ENCODE results near the gene MOB3B.
A peak's percentile ranks its signal among the peaks of the same experiment; 100 is the strongest.

The MOB3B gene

DNA sequence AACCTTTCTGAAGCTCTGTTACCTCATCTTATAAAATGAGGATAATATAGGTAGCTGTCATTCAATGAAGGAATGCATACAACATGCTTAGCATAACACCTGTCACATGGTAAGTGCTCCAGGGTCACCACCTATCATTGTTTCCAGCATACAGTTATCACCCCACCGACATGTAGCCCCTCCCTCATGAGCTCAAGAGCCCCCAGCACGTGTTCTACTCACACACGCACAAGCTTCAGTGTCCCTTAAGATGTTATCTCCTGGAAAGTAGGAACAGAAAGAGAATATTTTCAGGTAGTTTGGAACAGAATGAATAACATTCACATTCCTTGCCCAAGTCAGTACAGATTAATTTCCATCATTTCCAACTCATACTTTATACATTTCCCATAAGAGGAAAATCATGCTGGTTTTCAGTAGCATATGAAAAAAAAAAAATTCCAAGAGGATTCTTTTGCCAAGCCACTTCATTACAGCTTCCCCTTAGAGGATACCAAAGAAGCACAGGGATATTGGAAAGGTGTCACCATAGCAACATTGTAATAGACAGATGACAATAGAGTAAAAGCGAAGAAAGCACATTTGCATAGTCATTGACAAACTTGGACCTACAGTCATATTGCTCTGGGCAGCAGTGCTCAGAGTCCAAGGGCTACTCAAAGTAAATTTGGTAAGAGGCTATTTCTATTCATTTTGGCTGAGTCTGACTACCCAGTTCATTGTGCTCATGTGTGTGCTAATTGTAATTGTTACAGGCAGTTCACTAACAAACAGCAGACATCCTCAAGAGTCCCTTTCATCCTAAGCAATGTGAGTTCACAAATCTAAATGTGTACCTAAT is 1.5 kb upstream of the MOB3B start:
- ChIA-PET POLR2A (interaction anchor here (1.0 kb wide), 1 partner anchor 198 kb away, joined by 4 read pairs; no protein-coding TSS in a partner anchor), CTCF (interaction anchor here (0.6 to 5.9 kb wide), 7 partner anchors 9 to 319 kb away, joined by 3 to 52 read pairs (median 5); partner anchors contain the start of gene EQTN)
- H3K27ac ChIP-seq (ENCODE audit: extremely low read depth, low read depth, low read length): no peak overlapping the region
- no peaks in the 10 kb centered on the region for H3K9me3 ChIP-seq (ENCODE audit: control insufficient read depth, insufficient read depth, low read depth, low read length)
- no peak for TF ChIP-seq ZEB2 (tag by site-specific recombination; IDR thresholded peaks at IDR 0.05)
- no peak for TF ChIP-seq ZNF18 (tag by site-specific recombination; IDR thresholded peaks at IDR 0.05)
- TF ChIP-seq ZNF473 (tag by site-specific recombination; IDR thresholded peaks at IDR 0.05): no peak
- no peak for TF ChIP-seq ZNF280C (tag by site-specific recombination; IDR thresholded peaks at IDR 0.05)
- TF ChIP-seq ZNF544 (tag by site-specific recombination; IDR thresholded peaks at IDR 0.05): no peak
- TF ChIP-seq ZNF37A (tag by site-specific recombination; IDR thresholded peaks at IDR 0.05): no peak
- TF ChIP-seq BCL11B (tag by site-specific recombination; IDR thresholded peaks at IDR 0.05; ENCODE audit: low read depth): no peak
- TF ChIP-seq ZNF266 (tag by site-specific recombination; IDR thresholded peaks at IDR 0.05; ENCODE audit: low read depth): no peak
- TF ChIP-seq, protein P1, sequence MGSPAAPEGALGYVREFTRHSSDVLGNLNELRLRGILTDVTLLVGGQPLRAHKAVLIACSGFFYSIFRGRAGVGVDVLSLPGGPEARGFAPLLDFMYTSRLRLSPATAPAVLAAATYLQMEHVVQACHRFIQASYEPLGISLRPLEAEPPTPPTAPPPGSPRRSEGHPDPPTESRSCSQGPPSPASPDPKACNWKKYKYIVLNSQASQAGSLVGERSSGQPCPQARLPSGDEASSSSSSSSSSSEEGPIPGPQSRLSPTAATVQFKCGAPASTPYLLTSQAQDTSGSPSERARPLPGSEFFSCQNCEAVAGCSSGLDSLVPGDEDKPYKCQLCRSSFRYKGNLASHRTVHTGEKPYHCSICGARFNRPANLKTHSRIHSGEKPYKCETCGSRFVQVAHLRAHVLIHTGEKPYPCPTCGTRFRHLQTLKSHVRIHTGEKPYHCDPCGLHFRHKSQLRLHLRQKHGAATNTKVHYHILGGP (tag by site-specific recombination; IDR thresholded peaks at IDR 0.05): no peak
- TF ChIP-seq ZNF24 (tag by site-specific recombination; IDR thresholded peaks at IDR 0.05): no peak
- no peak for TF ChIP-seq ZNF514 (tag by site-specific recombination; IDR thresholded peaks at IDR 0.05)
- no peak for TF ChIP-seq ZXDB (tag by site-specific recombination; IDR thresholded peaks at IDR 0.05)
- TF ChIP-seq REPIN1 (tag by site-specific recombination; IDR thresholded peaks at IDR 0.05; ENCODE audit: low read depth): no peak
- no peak for TF ChIP-seq HOXA7 (CRISPR knock-in tag; IDR thresholded peaks at IDR 0.05; ENCODE audit: borderline replicate concordance)
- TF ChIP-seq GLIS2 (tag by site-specific recombination; IDR thresholded peaks at IDR 0.05): no peak
- TF ChIP-seq, protein P2, sequence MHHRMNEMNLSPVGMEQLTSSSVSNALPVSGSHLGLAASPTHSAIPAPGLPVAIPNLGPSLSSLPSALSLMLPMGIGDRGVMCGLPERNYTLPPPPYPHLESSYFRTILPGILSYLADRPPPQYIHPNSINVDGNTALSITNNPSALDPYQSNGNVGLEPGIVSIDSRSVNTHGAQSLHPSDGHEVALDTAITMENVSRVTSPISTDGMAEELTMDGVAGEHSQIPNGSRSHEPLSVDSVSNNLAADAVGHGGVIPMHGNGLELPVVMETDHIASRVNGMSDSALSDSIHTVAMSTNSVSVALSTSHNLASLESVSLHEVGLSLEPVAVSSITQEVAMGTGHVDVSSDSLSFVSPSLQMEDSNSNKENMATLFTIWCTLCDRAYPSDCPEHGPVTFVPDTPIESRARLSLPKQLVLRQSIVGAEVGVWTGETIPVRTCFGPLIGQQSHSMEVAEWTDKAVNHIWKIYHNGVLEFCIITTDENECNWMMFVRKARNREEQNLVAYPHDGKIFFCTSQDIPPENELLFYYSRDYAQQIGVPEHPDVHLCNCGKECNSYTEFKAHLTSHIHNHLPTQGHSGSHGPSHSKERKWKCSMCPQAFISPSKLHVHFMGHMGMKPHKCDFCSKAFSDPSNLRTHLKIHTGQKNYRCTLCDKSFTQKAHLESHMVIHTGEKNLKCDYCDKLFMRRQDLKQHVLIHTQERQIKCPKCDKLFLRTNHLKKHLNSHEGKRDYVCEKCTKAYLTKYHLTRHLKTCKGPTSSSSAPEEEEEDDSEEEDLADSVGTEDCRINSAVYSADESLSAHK (tag by site-specific recombination; IDR thresholded peaks at IDR 0.05): no peak
- H3K36me3 ChIP-seq (ENCODE audit: control insufficient read depth in 2 of 2, insufficient read depth in 1 of 2, low read length in 2 of 2): no peaks in the 10 kb centered on the region
- no peak overlapping the region for H3K4me3 ChIP-seq (ENCODE audit: low read depth, low read length)
- H3K4me1 ChIP-seq (ENCODE audit: control insufficient read depth, insufficient read depth, low read length): no peaks in the 10 kb centered on the region

DNA sequence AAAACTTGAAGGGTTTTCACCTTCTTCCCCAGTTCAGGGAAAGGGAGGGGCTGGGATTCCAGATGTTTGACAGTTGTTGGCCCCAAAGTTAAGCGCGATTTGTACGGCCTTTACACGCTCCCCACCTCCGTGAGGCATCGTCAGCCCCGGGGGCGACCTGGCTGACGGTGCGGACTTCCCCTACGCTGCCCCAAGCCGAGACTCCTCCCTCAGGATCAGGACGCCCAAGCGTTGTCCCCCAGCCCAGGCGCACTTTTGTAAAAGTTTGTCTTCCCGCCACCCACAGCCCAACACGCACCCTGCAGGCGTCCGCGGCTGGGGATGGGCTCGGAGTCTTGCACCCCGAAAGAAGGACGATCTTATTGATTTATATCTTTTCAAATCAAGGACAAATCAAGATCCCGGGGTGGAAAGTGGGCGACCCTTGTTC is 713 bp downstream of the MOB3B start:
- no peaks in the 10 kb centered on the region for H3K9me3 ChIP-seq (ENCODE audit: control insufficient read depth, insufficient read depth, low read depth, low read length)
- no peaks in the 10 kb centered on the region for H3K4me1 ChIP-seq (ENCODE audit: control insufficient read depth, insufficient read depth, low read length)
- ChIA-PET POLR2A (no interaction called here), CTCF (interaction anchor here (0.6 to 5.9 kb wide), 10 partner anchors 11 to 245 kb away, joined by 3 to 52 read pairs (median 4); no protein-coding TSS in a partner anchor)
- peak overlapping the region; percentile 85 for H3K27ac ChIP-seq (ENCODE audit: extremely low read depth, low read depth, low read length)
- H3K4me3 ChIP-seq (ENCODE audit: low read depth, low read length): peak overlapping the region; percentile 75
- no peaks in the 10 kb centered on the region for H3K36me3 ChIP-seq (ENCODE audit: control insufficient read depth in 2 of 2, insufficient read depth in 1 of 2, low read length in 2 of 2)
- TF ChIP-seq ZNF214 (tag by site-specific recombination; IDR thresholded peaks at IDR 0.05; ENCODE audit: borderline replicate concordance) (no peak), GLIS2 (tag by site-specific recombination; IDR thresholded peaks at IDR 0.05) (peak; percentile 29; the same call in 1 of the 2 replicates), ZNF311 (tag by site-specific recombination; IDR thresholded peaks at IDR 0.05; ENCODE audit: borderline replicate concordance) (no peak), ZNF768 (tag by site-specific recombination; IDR thresholded peaks at IDR 0.05) (no peak), PATZ1 (tag by site-specific recombination; IDR thresholded peaks at IDR 0.05) (peak; percentile 29; the same call in 1 of the 2 replicates), ZBTB48 (tag by site-specific recombination; IDR thresholded peaks at IDR 0.05) (0 out of 2 replicates have a peak, but pooled peaks have one; percentile 28)
- TF ChIP-seq, protein P2 (tag by site-specific recombination; IDR thresholded peaks at IDR 0.05): no peak

Data from HEK293 (cell line).